T-helper 1 cell (primary cell): ENCODE measurements around the gene PRKAG3.
"Not testable (repeated sequence)": the region's sequence is repeated elsewhere in the genome, so short reads cannot be mapped to it uniquely, and the experiment has no call there.

Source experiments
- DNase-seq, 5 donors: peaks; one replicate each; pipeline ENCODE4 v3.0.0-alpha.2; 2012 to 2020

PRKAG3 gene

GRCh38 chr2:218780046-218780445, 51.6 kb downstream of the PRKAG3 start:
- no peak for DNase-seq

- DNase-seq = no peak
Measured at GRCh38 chr2:218777276-218777990, 54.2 kb downstream of the PRKAG3 start.

GRCh38 chr2:218776488-218776887, 55.1 kb downstream of the PRKAG3 start:
- DNase-seq = no peak

- DNase-seq = no peak
Measured at GRCh38 chr2:218773881-218774280, 57.7 kb downstream of the PRKAG3 start.

GRCh38 chr2:218772759-218773158, 58.8 kb downstream of the PRKAG3 start:
- not testable (repeated sequence) for DNase-seq
